AG10803 (cell line): ENCODE measurements around the gene IDS.

ENCODE experiments used
- DNase-seq: peaks from one replicate; pipeline ENCODE4 v3.0.0; 2010; ENCODE audit warnings: low read depth
- H3K4me3 ChIP-seq: 2 replicates; pipeline ENCODE4 v1.5.1; 2011; ENCODE audit warnings: mild to moderate bottlenecking, low read length, control low read depth
- CTCF ChIP-seq: conservative IDR thresholded peaks from 2 replicates; pipeline ENCODE4 v1.5.1; 2011; ENCODE audit warnings: mild to moderate bottlenecking, low read length, control low read depth, inconsistent platforms

IDS gene

GRCh38 chrX:149433451-149433850 lies 71.7 kb downstream of the IDS start:
- no peak for DNase-seq
- no peak for TF ChIP-seq CTCF
- H3K4me3 ChIP-seq, result no peak overlapping the region

- TF ChIP-seq CTCF, result no peak
- no peak overlapping the region for H3K4me3 ChIP-seq
- DNase-seq, result no peak
Observed at GRCh38 chrX:149433051-149433450, 72.1 kb downstream of the IDS start.
